OCI-LY1 (cell line): ENCODE results near the gene HOXA5.

Experiments used
- EZH2 ChIP-seq: fragments of 200-600 bp; sonication (generic), shearing (Covaris generic); IDR thresholded peaks from 2 replicates; pipeline ENCODE4 v1.8.0; 2017; ENCODE audit warnings: borderline replicate concordance, mixed run types, mild to moderate bottlenecking, antibody characterized with exemption, low read length, moderate library complexity, mixed read lengths
- TF ChIP-seq, protein P1 (sequence below): fragments of 200-600 bp; sonication (generic), shearing (Covaris generic); IDR thresholded peaks from 2 replicates; pipeline ENCODE4 v1.5.1; 2017; ENCODE audit warnings: mild to moderate bottlenecking, antibody characterized with exemption, low read length, moderate library complexity, mixed read lengths

DNA sequence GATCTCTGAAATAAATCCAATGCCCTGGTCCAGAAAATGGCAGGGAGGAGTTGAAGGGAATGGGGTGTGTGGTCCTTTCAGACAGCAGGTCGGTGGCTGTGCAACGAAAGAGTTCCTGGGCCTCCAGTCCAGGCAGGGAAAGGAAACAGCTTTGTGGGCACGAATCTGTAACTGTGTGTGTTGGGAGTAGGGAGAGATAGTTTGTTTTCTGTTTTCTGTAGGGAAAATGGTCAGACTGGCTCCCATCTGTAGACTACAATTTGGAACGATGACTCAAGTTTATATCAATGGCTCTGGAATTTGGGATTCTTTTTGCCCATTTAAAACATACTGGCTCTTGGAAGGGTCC is 24.4 kb upstream of the HOXA5 start:
- TF ChIP-seq, protein P1, sequence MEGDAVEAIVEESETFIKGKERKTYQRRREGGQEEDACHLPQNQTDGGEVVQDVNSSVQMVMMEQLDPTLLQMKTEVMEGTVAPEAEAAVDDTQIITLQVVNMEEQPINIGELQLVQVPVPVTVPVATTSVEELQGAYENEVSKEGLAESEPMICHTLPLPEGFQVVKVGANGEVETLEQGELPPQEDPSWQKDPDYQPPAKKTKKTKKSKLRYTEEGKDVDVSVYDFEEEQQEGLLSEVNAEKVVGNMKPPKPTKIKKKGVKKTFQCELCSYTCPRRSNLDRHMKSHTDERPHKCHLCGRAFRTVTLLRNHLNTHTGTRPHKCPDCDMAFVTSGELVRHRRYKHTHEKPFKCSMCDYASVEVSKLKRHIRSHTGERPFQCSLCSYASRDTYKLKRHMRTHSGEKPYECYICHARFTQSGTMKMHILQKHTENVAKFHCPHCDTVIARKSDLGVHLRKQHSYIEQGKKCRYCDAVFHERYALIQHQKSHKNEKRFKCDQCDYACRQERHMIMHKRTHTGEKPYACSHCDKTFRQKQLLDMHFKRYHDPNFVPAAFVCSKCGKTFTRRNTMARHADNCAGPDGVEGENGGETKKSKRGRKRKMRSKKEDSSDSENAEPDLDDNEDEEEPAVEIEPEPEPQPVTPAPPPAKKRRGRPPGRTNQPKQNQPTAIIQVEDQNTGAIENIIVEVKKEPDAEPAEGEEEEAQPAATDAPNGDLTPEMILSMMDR, result no peak
- TF ChIP-seq EZH2, result no peak
